ENCODE results near the gene DYNLT4.
"Not testable (repeated sequence)": the region's sequence is repeated elsewhere in the genome, so short reads cannot be mapped to it uniquely, and the experiment has no call there.

DYNLT4 gene

DNA sequence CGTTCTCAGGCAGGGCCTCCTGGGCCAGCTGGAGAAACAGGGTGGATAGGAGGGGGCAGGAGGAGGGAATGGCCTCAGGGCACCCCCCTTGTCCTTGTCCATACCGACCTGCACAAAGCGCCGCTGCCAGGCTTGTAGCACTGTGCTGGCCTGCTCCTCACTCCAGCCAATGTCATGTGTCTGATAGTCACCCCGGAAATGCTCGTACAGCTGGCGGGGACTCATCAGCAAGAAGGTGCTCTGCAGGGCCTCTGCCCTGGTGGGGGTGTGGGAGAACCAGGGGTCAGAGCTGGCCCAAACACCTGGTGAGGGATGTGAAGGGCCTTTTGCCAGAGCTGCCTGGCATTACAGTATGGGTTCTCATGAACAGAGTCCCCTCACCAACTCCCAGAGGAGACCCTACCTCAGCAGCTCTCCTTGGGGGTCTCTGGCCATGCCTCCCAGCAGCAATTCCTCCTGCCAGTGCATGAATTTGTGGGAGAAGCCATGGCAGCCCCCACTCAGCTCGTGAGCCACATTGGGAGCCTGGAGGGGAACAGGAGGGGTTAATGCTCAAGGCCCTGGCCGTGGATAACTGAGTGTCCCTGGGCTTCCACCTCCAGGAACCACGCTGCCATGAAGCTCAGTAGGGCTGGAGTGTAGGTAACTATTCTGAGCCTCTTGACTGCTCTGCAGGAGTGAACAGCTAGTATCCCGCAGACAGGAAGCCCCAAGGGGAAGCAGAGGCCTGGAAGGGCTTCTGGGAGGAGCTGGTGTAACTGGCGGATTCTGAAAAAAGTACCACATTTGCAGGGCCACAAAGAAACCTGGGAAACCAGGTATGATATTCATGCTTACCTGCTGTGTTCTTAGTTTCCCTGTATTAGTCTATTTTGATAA lies 22.6 kb upstream of the DYNLT4 start:
- DNase-seq (ENCODE audit: extremely low spot score, insufficient read length, low read depth), result no peak
- no peak for FAIRE-seq

GRCh38 chr1:44828841-44829440 lies 21.8 kb upstream of the DYNLT4 start:
- FAIRE-seq (no peak), DNase-seq (ENCODE audit: extremely low spot score, insufficient read length, low read depth) (no peak)

DNA sequence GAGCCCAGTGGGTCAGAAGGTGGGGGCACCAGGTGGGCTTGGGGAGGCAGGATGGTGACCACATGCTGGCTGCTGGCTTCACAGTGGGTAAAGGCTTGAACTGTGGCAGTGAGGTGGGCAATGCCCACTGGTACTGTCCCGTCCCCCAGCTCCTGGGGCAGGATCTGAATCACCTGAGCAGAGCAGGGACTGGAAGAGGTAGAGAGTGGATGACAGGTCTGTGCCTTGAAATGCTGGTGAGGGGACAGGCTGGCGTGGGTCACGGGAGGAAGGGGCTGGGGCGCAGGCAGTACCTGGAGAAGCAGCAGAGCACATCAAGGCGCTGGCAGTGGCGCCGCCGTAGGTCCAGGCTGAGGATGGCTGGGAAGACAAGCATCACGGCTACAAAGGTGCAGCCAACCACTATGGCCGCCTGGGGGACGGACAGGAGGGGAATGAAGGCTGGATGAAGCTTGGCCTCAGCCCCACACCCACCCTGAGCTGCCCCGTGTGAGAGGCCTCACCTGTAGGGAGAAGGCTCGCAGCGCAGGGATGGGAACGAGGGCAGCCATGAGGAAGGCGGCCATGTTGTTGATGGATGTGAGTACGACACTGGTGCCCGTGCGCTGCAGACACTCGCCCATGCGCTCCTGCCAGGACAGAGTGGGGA lies 21.0 kb upstream of the DYNLT4 start:
- FAIRE-seq, result no peak

DNA sequence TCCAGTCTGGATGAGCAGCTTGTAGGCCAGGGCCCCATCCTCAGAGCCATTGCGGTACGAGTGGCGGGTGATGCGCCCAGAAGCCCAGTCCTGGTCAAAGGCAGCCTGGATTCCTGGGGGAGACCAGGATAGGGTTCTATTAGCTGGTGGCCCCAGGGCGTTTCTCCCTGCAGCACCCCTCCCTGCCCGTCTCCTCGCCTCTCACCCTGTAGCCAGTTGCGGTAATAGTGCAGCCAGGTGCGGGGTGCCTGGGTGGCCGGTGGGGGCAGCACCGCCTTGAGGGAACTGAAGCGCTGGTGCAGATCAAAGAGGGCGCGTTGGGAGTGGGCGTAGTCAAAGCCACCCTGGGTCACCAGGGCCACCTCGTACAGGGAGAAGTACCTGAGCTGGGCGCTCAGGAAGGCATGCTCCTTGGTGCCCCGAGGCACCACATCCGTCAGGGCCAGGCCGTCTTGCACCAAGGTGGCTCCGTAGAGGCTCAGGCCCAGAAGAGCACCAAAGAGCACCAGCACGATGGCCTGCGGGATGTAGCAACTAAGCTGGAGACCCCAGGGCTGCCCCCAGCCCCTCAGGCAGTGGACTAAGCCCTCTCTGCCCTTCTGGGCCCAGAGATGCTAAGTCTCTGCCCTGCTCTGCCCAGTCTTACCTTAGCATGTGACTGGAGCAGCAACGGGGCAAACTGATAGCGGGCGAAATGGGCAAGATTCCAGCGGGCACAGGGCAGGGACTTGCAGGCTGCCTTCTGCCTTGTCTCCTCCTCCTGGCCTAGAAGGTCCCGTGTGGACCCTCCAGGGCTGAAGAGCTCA lies 20.2 kb upstream of the DYNLT4 start:
- FAIRE-seq (no peak), DNase-seq (ENCODE audit: extremely low spot score, insufficient read length, low read depth) (no peak)

More for the DNA sequence above, 21.0 kb upstream of the DYNLT4 start:
- DNase-seq (ENCODE audit: extremely low spot score, insufficient read length, low read depth), result no peak

- DNase-seq (ENCODE audit: extremely low spot score, insufficient read length, low read depth), result no peak
- no peak for FAIRE-seq
Observed at GRCh38 chr1:44826375-44827196, 19.4 kb upstream of the DYNLT4 start.

- FAIRE-seq; DNase-seq (ENCODE audit: extremely low spot score, insufficient read length, low read depth): not testable (repeated sequence)
Observed at GRCh38 chr1:44824392-44824791, 17.2 kb upstream of the DYNLT4 start.

- FAIRE-seq, result no peak
- DNase-seq (ENCODE audit: extremely low spot score, insufficient read length, low read depth), result no peak
Observed at GRCh38 chr1:44822981-44823451, 15.9 kb upstream of the DYNLT4 start.

DNA sequence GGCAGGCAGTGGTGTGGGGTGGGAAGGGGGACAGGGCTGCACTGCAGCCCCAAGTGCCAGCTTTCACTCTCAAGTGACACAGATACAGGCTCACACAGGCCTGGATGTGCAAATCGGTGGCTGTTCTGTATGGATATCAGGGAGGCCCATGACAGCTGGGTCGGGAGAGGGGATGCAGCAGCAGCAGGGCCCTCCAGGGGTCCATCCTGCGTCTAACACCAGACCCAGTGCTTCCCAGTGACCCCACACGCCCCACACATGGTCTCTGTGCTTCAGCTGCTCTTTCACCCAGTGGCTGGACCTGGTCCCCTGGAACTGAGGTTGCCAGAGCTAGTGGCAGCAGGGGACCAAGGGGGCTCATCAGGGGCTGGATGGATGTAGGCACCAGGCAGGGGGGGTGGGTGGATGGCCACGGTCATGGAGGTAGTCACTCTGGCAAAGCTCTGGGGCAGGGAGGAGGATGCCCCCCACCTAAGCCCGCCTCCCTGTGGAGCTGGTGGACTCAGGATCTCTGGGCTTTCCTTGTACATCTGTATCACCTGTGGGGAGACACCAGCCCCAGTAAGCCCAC lies 15.1 kb upstream of the DYNLT4 start:
- DNase-seq (ENCODE audit: extremely low spot score, insufficient read length, low read depth) (no peak), FAIRE-seq (no peak)

- no peak for FAIRE-seq
- DNase-seq (ENCODE audit: extremely low spot score, insufficient read length, low read depth), result no peak
Observed at GRCh38 chr1:44821240-44821715, 14.1 kb upstream of the DYNLT4 start.

- DNase-seq (ENCODE audit: extremely low spot score, insufficient read length, low read depth) (no peak), FAIRE-seq (no peak)
Observed at GRCh38 chr1:44820328-44821239, 13.4 kb upstream of the DYNLT4 start.

- DNase-seq (ENCODE audit: extremely low spot score, insufficient read length, low read depth) (peak; percentile 78), FAIRE-seq (peak; percentile 98)
Observed at GRCh38 chr1:44819608-44820327, 12.6 kb upstream of the DYNLT4 start.

DNA sequence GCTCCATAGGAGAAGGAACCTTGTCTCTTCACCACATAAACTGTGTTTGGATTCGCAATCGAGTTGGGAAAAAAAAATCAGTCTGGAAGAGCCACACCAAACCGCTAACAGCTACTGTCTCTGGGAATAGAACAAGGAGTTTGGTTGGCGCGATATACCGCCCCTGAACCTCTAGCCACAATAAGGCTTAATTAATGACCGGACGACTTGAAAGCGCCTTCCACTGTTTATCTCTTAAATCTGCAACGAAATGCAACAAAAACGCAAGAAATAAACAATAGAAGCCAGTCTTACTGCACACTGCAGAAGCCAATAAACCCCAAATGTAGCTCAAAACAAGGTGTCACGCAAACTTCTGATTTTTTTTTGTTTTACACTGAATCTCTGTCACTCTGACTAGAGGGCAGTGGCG lies 12.1 kb upstream of the DYNLT4 start:
- DNase-seq (ENCODE audit: extremely low spot score, insufficient read length, low read depth) (no peak), FAIRE-seq (no peak)

DNA sequence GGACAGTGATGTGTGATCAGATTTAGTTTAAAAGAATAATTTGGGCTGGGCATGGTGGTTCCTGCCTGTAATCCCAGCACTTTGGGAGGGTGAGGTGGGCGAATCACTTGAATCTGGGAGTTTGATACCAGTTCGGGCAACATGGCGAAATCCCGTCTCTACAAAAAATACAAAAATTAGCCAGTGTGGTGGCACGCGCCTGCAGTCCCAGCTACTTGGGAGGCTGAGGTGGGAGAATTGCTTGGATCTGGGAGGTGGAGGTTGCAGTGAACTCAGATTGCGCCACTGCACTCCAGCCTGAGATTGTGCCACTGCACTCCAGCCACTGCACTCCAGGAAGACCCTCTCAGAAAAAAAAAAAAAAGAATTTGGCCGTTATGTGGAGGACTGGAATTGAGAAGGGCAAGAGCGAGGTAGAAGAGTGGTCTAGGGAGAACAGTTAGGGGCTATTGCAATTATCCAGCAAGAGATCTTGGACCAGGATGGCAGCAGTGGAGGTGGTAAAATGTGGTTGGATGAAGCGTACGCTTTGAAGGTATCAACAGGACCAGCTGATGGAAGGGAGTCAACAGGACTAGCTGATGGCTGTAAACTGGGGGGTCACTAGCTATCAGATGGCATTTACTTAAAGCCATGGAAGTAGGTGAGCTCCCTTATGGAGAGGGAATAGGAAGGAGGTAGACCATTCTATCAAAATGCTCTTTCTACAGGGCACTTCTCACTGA lies 10.8 kb upstream of the DYNLT4 start:
- FAIRE-seq, result no peak

DNA sequence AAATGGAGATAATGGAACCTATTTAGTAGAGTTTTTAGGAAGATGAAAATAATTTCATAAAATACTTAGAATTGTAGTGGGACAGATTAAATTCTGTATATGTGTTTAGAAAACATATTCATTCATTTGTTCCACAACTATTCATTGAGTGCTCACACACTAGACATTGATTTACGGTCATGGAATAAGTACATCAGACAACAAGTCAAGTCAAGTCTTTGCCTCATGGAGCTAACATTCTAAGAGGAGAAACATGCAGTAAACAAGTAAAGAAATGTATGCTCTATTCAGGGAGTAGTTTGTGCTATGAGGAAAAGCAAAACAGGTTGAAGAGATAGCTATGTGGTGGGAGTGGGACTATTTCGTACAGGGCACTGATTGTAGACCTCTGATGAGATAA lies 10.2 kb upstream of the DYNLT4 start:
- DNase-seq (ENCODE audit: extremely low spot score, insufficient read length, low read depth), result no peak
- FAIRE-seq, result no peak

More for the DNA sequence above, 10.8 kb upstream of the DYNLT4 start:
- DNase-seq (ENCODE audit: extremely low spot score, insufficient read length, low read depth), result no peak

- not testable (repeated sequence) for DNase-seq (ENCODE audit: extremely low spot score, insufficient read length, low read depth); FAIRE-seq
Observed at GRCh38 chr1:44815926-44816325, 8.8 kb upstream of the DYNLT4 start.

DNA sequence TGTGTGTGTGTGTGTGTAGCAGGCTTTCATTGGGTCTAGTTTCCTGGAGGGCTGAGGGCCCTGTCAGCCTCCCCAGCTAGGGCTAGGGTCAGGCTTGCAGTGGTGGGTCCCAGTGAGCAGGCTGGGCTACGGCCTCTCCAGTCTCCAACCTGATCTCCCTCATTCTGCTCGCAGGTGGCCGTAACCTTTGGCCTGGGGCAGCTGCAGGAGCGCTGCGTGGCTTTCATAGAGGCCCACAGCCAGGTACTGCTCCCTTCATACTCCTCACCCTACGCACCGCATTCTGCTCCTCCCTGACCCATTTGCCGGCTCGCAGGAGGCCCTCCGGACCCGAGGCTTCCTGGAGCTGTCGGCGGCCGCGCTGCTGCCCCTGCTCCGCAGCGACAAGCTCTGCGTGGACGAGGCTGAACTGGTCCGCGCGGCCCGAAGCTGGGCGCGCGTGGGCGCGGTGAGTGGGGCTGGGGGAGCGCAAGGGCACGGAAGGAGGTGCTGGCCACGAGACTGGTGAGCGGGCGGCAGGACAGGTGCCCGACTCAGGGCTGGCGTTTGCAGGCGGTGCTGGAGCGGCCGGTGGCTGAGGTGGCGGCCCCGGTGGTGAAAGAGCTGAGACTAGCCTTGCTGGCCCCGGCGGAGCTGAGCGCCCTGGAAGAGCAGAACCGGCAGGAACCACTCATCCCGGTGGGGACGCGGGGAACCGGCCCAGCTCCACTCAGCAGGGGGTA lies 5.8 kb upstream of the DYNLT4 start:
- DNase-seq (ENCODE audit: extremely low spot score, insufficient read length, low read depth), result no peak
- FAIRE-seq, result no peak

All from GM18507 (cell line).